HUES48 (cell line): ENCODE measurements around the gene TGFBR3.

Source experiments
- H3K27ac ChIP-seq: one replicate; pipeline ENCODE4 v1.7.0; 2013; ENCODE audit warnings: low read depth, low read length, inconsistent platforms
- H3K27me3 ChIP-seq: 2 replicates; pipeline ENCODE4 v1.6.1; 2013; ENCODE audit warnings: mild to moderate bottlenecking, low read length; ENCODE audit not compliant: control insufficient read depth, insufficient read depth
- H3K36me3 ChIP-seq: 2 replicates; pipeline ENCODE4 v1.6.1; 2013; ENCODE audit warnings: low read length; ENCODE audit not compliant: control insufficient read depth, insufficient read depth
- H3K4me1 ChIP-seq: 2 replicates; pipeline ENCODE4 v1.6.1; 2013; ENCODE audit warnings: mild to moderate bottlenecking, low read length; ENCODE audit not compliant: control insufficient read depth, insufficient read depth
- H3K4me3 ChIP-seq: 2 replicates; pipeline ENCODE4 v1.5.1; 2013; ENCODE audit warnings: mild to moderate bottlenecking, low read depth, low read length
- H3K9ac ChIP-seq: 2 replicates; pipeline ENCODE4 v1.6.1; 2013; ENCODE audit warnings: mild to moderate bottlenecking, low read depth, low read length, moderate library complexity
- H3K9me3 ChIP-seq: 2 replicates; pipeline ENCODE4 v1.6.1; 2013; ENCODE audit warnings: low read length; ENCODE audit not compliant: control insufficient read depth, insufficient read depth

The TGFBR3 gene

DNA sequence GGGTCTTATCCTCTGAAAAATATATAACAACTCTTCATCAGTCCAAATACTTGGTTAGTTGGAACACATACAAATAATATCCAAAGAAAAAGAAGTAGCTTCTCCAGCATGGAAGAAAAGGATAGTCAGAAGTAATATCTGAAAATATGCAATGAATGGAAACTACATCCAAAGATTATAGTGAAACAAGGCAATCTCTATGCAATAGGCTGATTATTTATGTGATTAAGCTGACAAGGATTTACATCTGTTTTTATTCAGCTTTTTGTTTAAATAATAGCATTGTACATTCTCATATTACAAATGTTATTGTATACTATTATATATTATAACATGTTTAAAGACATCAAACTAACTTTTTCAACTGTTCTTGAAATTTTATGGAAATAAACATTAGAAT is 15.3 kb upstream of the TGFBR3 start:
- Histone ChIP-seq H3K27me3 (no peaks in the 10 kb centered on the region), H3K4me3 (no peak overlapping the region), H3K9ac (no peak overlapping the region), H3K36me3 (no peaks in the 10 kb centered on the region), H3K27ac (no peak overlapping the region), H3K9me3 (no peaks in the 10 kb centered on the region), H3K4me1 (no peaks in the 10 kb centered on the region)

DNA sequence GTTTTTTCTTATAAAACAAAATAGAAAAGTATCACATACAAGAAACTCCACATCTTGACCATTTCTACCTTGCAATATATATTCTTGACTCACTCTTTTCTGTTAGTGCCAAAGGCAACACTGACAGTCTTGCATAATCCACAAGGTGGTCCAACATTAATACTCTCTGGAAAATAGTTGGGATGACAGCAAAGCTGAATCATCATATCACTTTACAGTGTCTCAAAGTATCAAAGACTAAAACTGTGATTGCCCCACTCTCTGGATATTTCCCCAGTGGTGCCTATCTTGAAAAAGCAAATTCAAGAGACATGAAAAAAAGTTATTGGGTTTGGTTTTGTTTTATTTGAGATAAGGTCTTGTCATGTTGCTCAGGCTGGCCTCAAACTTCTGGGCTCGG is 14.6 kb upstream of the TGFBR3 start:
- no peak overlapping the region for H3K27ac ChIP-seq
- no peaks in the 10 kb centered on the region for H3K27me3 ChIP-seq

DNA sequence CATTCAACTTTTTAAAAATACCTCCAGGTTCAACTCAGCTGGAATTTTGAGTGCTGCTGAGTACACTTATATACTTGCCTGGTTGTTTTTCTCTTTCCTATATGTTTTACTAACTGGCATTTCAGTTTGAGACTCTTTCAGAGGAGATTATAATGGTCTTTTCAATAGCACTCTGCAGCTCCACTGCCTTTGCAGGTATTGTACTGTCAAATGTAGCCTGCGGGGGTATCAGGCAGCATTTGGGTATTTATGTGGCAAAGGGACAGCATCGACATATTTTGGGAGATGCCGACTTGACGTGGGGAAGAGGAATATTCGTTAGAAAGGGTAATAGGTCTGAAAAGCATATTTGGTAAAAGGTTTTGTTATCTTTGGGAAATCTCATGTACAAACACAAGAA is 11.1 kb upstream of the TGFBR3 start:
- no peak overlapping the region for H3K27ac ChIP-seq
- no peak overlapping the region for H3K9ac ChIP-seq
- H3K36me3 ChIP-seq: no peaks in the 10 kb centered on the region
- no peaks in the 10 kb centered on the region for H3K27me3 ChIP-seq
- H3K9me3 ChIP-seq: no peaks in the 10 kb centered on the region
- H3K4me3 ChIP-seq: no peak overlapping the region
- peaks cover 4% of the 10 kb centered on the region; the same call in 1 of the 2 replicates for H3K4me1 ChIP-seq

More for the DNA sequence above, 14.6 kb upstream of the TGFBR3 start:
- Histone ChIP-seq H3K36me3 (no peaks in the 10 kb centered on the region), H3K9me3 (no peaks in the 10 kb centered on the region), H3K9ac (no peak overlapping the region), H3K4me1 (no peaks in the 10 kb centered on the region), H3K4me3 (no peak overlapping the region)

DNA sequence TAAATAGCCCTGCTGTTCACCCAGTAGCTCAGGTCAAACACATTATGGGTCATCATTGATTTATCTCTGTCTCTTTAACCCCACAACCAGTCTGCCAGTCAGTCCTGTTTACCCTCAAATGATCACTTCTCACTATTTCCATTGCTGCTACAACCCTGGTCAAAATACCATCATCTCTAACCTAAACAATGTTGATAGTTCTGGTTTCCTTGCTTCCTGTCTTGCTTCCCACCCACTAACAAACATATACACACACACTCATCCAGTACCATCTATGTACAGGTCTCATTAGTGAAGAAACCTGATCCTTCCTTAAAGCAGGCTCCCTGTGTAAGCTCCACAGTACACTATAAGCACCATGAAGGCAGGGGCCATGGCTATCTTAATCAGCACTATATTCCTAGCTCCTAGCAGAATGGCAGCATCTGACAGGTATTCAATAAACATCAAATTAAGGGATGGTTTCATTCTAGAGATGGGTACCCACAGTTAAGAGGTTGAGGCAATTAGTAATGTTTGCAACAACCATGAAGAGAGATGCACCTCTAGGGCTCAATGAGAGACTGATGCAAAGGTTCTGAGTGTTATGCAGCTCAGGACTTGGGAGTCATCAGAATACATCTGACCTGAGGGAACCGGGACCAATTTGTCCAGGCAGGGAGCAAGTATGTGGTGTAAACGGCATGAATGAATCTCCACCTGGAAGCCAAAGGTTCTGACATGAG is 10.0 kb upstream of the TGFBR3 start:
- no peaks in the 10 kb centered on the region for H3K36me3 ChIP-seq
- H3K9ac ChIP-seq: no peak overlapping the region
- peaks cover 7% of the 10 kb centered on the region; the same call in 1 of the 2 replicates for H3K4me1 ChIP-seq
- no peak overlapping the region for H3K27ac ChIP-seq
- H3K4me3 ChIP-seq: no peak overlapping the region
- no peaks in the 10 kb centered on the region for H3K27me3 ChIP-seq
- no peaks in the 10 kb centered on the region for H3K9me3 ChIP-seq

DNA sequence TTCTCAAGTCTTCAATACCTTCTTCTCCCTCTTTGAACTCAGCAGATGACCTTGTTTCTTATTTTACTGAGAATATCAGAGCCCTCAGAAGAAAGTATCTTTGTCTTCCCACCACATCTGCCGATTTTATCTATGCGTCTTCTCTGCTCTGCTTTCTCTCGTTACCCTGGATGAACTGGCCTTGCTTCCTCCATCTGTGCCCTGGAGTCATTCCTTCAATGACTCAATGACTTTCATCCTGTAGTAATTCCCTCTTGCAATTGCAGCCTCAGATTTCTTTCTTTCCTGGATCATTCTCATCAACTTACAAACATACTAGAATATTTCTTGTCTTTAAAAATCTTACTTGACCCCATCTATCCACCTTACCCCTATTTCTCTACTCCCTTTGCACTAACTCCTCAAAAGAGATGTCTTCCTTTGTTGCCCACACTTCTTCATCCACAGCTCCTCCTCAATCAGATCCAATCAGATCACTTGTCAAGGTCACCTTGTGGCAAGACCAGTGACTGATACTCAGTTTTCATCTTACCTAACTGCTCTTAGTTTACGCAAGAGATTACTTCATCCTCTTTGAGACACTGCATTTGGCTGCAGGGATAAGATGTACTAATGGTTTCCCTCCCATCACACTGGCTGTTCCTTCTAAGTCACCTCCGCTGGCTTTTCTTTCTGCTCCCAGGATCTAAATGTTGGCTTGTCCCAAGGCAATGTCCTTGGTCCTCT is 8.2 kb upstream of the TGFBR3 start:
- Histone ChIP-seq H3K4me3 (no peak overlapping the region), H3K4me1 (peaks cover 7% of the 10 kb centered on the region; the same call in 1 of the 2 replicates), H3K9ac (no peak overlapping the region), H3K36me3 (no peaks in the 10 kb centered on the region), H3K27me3 (no peaks in the 10 kb centered on the region), H3K27ac (no peak overlapping the region), H3K9me3 (no peaks in the 10 kb centered on the region)

DNA sequence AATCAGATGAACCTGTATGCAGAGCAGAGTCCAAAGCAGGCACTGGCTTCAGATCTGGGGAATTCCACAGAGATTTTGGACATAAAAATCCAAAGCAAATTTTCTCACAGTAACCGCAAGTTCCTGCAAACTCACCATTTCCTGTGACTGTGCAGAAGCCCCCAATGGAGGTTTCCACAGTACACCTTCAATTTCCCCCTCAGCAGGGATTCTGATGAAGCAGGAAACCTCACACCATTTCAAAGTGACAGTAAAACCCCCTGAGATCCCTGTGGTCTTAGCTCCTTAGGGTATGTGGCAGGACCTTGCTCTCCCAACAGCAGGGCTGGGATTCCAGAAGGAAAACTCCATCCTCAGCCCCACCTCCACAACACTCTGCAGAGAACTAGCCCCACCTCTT is 6.0 kb upstream of the TGFBR3 start:
- H3K27ac ChIP-seq: no peak overlapping the region
- no peak overlapping the region for H3K9ac ChIP-seq
- peaks cover 6% of the 10 kb centered on the region for H3K27me3 ChIP-seq
- H3K4me1 ChIP-seq: peaks cover 7% of the 10 kb centered on the region; the same call in 1 of the 2 replicates
- no peak overlapping the region for H3K4me3 ChIP-seq
- H3K9me3 ChIP-seq: no peaks in the 10 kb centered on the region
- no peaks in the 10 kb centered on the region for H3K36me3 ChIP-seq

DNA sequence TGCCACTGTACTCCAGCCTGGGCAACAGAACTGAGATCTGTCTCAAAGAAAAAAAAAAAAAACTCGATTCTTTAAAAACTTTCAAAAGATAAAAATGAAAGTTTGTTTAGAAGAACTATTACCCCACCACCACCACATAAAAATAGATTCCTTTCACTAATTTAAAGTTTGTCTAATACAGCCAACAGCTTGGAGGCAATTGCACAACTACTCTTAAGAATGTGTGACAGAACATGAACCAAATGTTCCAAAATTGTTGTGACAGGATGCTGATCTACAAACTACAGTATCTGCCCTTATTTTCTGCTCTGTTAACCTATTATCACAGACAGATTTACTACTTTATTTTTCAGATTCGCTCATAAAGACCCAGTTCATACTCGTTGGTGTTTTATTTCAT is 5.5 kb upstream of the TGFBR3 start:
- Histone ChIP-seq H3K9me3 (no peaks in the 10 kb centered on the region), H3K4me3 (no peak overlapping the region), H3K4me1 (peaks cover 7% of the 10 kb centered on the region; the same call in 1 of the 2 replicates), H3K9ac (no peak overlapping the region), H3K27ac (no peak overlapping the region), H3K36me3 (no peaks in the 10 kb centered on the region), H3K27me3 (peaks cover 11% of the 10 kb centered on the region)

DNA sequence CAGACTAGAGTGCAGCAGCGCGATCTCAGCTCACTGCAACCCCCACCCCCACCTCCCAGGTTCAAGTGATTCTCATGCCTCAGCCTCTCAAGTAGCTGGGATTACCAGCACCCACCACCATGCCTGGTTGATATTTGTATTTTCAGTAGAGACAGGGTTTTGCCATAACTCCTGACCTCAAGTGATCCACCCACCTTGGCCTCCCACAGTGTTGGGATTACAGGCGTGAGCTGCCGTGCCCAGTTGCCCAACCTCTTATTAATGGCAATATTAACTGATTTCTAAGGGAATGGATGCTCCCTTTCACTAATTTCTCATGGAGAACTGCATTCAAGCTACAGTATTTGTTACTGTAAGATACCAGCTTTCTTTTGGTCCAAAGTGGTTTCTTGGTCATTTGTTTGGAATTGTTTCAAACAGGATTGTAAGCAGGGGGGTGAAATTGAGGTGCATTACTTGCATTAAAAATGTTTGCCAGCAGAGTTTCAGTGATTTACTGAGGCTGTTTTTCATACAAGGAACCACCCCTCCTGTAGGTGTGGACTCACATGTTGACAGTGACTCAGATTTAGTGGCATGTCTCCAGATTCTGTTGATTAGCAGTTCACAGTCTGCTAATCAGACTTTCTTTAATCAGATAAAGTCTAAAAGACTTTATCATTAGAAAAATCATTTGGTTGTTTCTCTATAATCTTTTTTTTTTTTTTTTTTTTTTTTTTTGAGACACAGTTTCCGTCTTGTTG is 3.9 kb upstream of the TGFBR3 start:
- Histone ChIP-seq H3K27me3 (peaks cover 27% of the 10 kb centered on the region), H3K4me3 (no peak overlapping the region), H3K9ac (no peak overlapping the region), H3K4me1 (peaks cover 8% of the 10 kb centered on the region; the same call in 1 of the 2 replicates), H3K27ac (no peak overlapping the region), H3K36me3 (no peaks in the 10 kb centered on the region), H3K9me3 (no peaks in the 10 kb centered on the region)

DNA sequence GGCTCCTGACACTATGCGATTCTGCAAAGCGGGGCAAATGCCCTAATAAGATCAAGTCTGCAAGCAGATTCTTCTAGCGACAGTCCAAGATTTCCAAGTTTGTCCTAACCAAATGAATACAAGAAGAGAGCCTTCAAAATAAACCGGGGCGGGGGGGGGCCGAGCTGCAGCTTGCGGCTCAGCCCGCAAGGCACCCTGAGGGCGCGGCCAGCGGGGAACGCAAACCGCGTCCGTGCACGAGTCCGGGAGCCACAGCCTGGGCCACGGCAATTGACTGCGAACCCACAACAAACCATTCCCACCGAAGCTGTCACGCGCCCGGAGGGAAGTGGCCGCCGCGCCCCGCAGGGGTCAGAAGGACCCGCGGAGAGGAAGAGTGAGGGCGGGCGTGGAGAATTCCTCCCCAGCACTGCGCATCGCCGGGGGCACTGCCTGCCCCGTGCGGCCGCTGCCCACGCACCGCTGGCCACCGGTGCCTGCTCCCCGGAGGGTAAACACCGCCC is 687 bp downstream of the TGFBR3 start:
- Histone ChIP-seq H3K27me3 (peaks cover 40% of the 10 kb centered on the region), H3K4me3 (peak overlapping the region; percentile 87), H3K36me3 (no peaks in the 10 kb centered on the region), H3K9ac (peak overlapping the region; percentile 59; the same call in 1 of the 2 replicates), H3K9me3 (no peaks in the 10 kb centered on the region), H3K4me1 (peaks cover 7% of the 10 kb centered on the region; the same call in 1 of the 2 replicates), H3K27ac (no peak overlapping the region)

DNA sequence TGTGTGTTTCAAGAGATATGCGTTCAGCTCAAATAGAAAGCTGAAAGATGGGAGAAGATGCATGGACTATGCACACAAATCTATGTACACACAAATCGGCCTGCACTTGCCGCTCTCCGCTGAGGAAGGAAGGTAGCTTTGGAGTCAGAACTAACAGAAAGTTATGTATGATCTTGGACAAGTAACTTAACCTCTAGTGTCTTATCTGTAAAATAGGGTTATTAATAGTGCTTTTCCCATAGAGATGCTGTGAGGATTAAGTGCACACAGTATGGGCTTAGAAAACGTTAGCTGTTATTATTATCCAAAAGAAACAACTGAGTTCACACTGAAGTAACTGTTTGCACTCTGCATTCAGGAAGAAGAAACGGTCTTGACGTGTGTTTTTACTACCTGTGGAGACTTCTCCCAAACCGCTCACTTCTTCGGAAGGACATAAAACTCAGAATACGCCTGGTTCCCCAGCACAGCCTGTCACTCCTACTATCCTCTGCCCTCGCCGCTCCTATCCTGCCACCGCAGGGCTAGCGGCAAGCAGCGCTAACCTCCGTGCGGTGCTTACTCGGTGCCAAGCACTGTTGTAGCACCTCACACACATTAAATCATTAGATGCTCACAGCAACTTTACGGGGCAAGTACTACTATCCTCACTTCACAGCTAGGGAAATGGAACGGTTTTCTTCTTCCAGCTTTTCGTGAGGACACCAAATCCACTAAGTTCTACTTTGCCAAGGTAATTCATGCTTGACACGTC is 1.3 kb downstream of the TGFBR3 start:
- Histone ChIP-seq H3K4me1 (peaks cover 7% of the 10 kb centered on the region; the same call in 1 of the 2 replicates), H3K27ac (no peak overlapping the region), H3K9ac (no peak overlapping the region), H3K36me3 (no peaks in the 10 kb centered on the region), H3K4me3 (peak overlapping the region; percentile 87), H3K9me3 (no peaks in the 10 kb centered on the region), H3K27me3 (peaks cover 40% of the 10 kb centered on the region)
